Gastroesophageal sphincter (tissue), 3 donors: ENCODE results near the gene EXOSC9.

Experiments used
- POLR2A ChIP-seq, 2 donors: fragments of 450-650 bp; IDR thresholded peaks; one replicate each; pipeline ENCODE4 v1.6.1; 2017; ENCODE audit warnings: antibody characterized with exemption in 2 of 2, mild to moderate bottlenecking in 2 of 2, moderate library complexity in 1 of 2
- POLR2AphosphoS5 ChIP-seq: sonication (generic); formaldehyde crosslinking; IDR thresholded peaks from one replicate; pipeline ENCODE4 v1.6.1; 2017; ENCODE audit warnings: antibody characterized with exemption
- TF ChIP-seq, protein P1 (sequence below), 4 experiments: fragments of 200-600 bp in 2 of 4; fragments of 450-650 bp in 2 of 4; sonication (generic) in 1 of 4; IDR thresholded peaks; one replicate each; pipeline ENCODE4 v1.5.1; 2017 to 2019; ENCODE audit warnings: antibody characterized with exemption in 4 of 4, mild to moderate bottlenecking in 2 of 4, moderate library complexity in 2 of 4

DNA sequence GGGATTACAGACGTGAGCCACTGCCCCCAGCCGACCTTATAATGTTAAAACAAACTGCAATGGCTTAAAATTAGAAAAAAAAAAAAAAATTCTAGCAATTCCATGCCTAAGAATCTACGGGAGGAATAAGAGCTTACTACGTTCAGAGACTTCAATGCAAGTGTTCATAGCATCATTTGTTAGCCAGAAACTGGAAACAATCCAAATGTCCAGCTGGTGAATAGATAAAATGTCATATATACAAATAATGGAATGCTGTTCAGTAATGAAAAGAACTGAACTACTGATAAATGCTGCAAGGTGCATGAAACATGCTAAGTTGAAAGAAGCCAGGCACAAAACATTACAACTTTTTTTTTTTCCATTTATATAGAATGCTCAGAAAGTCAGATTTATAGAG lies 5.3 kb downstream of the EXOSC9 start:
- TF ChIP-seq, protein P1, sequence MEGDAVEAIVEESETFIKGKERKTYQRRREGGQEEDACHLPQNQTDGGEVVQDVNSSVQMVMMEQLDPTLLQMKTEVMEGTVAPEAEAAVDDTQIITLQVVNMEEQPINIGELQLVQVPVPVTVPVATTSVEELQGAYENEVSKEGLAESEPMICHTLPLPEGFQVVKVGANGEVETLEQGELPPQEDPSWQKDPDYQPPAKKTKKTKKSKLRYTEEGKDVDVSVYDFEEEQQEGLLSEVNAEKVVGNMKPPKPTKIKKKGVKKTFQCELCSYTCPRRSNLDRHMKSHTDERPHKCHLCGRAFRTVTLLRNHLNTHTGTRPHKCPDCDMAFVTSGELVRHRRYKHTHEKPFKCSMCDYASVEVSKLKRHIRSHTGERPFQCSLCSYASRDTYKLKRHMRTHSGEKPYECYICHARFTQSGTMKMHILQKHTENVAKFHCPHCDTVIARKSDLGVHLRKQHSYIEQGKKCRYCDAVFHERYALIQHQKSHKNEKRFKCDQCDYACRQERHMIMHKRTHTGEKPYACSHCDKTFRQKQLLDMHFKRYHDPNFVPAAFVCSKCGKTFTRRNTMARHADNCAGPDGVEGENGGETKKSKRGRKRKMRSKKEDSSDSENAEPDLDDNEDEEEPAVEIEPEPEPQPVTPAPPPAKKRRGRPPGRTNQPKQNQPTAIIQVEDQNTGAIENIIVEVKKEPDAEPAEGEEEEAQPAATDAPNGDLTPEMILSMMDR (IDR thresholded peaks at IDR 0.05) = no peak
- no peak for TF ChIP-seq POLR2A (IDR thresholded peaks at IDR 0.05)
- TF ChIP-seq POLR2AphosphoS5 = no peak
